GM19351 (cell line): ENCODE results near the gene ACOX2.
"Not testable (repeated sequence)": the region's sequence is repeated elsewhere in the genome, so short reads cannot be mapped to it uniquely, and the experiment has no call there.

ENCODE experiments used
- ATAC-seq: cut with Tn5 transposase; IDR thresholded peaks from one replicate; pipeline ENCODE4 v1.9.1; 2021; ENCODE audit warnings: mild to moderate bottlenecking, moderate library complexity; ENCODE audit not compliant: unreplicated experiment

The ACOX2 gene

DNA sequence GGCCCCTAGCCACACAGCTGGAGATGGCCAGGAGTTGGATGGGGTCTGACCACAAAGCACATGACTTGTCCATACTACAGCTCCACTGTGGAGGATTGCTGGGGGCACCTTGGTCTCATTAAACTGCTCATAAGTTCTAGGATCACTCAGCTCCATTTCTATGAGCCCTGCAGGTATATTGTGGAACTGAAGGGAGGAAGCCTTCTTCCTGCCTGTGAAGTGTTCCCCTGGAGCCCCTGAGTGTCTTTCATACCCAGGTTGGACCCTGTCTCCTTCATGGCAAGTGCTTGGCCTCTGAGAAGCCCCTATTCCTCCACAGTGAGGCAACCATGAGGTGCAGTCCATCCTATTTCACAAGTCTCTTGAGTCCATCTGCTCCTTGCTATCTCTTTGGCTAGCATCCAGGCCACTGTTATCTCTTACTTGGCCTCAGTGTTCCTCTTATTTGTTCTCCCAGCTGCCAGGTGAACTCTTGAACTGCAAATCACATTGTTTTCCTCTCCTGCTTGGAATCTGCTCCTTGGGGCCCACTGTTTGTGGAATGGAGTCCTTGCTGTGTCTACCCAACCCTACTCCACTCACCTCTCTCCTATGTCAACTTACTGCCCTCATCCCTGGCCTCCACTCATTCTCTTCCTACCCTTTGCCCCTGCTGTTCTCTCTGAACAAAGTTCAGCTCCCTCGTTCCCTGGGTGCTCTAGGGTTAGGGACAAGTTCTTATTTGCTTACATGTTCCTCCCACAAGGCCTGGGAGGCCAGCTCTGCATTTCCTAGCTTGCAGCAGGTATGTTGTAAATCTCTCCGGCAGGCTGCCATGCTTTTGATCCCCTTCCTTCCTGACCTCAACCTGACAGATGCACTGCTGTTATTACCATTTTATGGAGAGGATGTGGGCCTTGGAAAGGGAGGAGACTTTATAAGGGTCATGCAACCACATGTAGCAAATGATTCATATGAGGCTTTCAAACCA is 1.2 kb downstream of the ACOX2 start:
- ATAC-seq: no peak

DNA sequence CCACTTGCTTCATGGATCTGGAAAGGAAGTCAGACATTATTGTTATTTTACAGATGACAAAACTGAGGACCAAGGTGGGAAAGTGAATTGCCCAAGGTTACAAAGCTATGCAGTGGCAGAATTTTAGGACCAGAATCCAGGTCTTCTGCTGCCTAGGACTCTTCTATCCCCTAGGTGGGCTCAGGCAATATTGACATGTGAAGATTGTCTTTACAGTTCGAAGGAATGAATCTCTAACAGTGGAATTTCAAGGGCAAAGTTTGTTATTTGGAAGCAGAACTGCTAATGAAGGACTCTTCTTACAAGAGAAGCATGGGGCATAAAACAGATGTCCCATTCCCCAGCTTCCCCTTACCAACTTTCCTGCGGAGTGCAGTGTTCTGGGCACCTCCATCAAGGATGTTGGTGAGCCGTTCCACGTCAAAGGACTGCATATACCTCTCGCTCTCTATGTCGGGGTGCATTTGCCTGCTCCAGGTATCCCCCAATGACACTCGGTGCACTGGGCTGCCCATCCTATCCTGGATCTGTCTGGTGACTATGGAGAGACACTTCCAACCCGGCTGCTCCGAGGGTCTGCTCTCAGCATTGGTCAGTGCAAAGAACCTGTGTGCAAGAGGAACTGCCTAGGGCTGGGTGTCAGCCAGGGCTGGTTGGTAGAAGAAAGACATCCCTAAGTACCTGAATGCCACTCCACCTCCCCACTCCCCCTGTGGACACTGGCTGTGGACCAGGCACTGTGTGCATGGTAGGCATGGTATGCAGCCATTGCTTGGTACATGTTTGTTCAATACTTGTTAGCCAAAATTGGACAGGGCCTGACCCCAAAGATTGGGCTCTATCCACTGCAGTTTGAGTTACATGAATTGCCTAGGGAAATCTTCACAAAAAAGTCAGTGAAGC is 2.1 kb downstream of the ACOX2 start:
- ATAC-seq: no peak

DNA sequence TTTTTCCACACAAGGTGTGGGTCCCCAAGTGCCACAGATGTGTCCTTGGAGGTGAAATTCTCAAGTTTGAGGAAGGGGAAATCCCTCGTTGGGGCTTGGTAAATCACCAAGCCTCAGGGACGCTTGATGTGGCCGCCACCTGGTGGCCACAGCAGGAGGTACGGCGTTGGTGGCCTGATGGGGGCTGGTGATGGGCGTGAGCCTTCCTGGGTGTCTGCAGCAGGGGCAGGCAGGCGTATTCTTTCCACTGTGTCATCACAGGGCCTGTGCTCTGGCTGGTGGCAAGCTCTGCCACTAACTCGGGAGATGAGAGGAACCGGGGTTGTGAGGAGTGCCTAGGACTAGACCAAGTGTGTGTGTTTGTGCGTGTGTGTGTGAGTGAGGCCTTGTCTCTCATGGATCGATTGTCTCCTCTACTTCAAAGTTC is 4.2 kb downstream of the ACOX2 start:
- peak; percentile 96 for ATAC-seq

- no peak for ATAC-seq
Measured at GRCh38 chr3:58531956-58532355, 5.0 kb downstream of the ACOX2 start.

GRCh38 chr3:58531555-58531954 is 5.4 kb downstream of the ACOX2 start:
- ATAC-seq: no peak

DNA sequence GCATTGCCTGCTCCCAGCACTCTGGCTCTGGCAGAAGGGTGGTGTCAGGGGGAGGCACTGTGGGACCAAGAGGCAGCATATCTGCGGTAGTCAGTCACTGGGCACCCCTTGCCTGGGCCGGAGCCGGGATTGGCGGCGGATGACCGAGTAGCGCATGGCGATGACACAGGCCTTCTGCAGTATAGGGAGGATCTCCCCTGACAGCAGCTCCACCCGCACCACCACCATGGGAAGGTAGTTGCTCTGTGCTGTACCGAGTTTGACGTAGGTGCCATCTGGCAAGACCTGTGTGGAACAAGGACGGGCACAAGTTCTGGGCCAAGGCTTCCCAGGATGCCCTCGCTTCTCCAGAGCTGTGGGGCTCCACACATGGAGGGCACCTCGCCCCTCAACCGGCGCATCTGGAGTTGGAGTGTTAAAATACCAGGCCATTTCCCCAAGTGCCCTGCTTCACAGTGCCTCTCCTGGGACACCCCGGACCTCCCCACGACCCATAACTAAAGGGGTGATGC is 6.6 kb downstream of the ACOX2 start:
- ATAC-seq: no peak

GRCh38 chr3:58529516-58530353 is 7.3 kb downstream of the ACOX2 start:
- no peak for ATAC-seq

- ATAC-seq: no peak
Measured at GRCh38 chr3:58528629-58529028, 8.4 kb downstream of the ACOX2 start.

- not testable (repeated sequence) for ATAC-seq
Measured at GRCh38 chr3:58527440-58527839, 9.6 kb downstream of the ACOX2 start.

DNA sequence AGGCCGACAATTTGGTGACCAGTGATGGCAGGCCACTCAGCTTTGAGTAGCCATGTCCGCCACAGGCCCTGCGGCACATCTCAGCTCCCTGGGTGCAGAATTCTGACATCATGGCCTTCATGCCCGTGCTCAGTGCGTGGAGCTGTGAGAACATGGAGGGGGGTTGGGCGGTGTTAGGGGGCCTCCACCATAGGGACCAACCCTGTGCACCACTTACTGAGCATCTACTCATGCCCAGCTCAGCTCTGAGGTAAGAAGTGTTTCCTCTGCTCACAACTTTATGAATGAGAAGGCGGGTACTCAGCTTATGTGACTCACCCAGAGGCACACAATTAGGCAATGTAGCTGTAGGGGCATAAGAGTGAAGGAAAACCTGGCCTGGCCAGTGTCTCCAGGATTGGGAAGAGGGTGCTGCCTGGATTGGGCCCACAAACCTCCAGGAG is 10.5 kb downstream of the ACOX2 start:
- no peak for ATAC-seq

- no peak for ATAC-seq
Measured at GRCh38 chr3:58524326-58524888, 12.6 kb downstream of the ACOX2 start.

GRCh38 chr3:58522759-58523425 is 14.1 kb downstream of the ACOX2 start:
- ATAC-seq: no peak

DNA sequence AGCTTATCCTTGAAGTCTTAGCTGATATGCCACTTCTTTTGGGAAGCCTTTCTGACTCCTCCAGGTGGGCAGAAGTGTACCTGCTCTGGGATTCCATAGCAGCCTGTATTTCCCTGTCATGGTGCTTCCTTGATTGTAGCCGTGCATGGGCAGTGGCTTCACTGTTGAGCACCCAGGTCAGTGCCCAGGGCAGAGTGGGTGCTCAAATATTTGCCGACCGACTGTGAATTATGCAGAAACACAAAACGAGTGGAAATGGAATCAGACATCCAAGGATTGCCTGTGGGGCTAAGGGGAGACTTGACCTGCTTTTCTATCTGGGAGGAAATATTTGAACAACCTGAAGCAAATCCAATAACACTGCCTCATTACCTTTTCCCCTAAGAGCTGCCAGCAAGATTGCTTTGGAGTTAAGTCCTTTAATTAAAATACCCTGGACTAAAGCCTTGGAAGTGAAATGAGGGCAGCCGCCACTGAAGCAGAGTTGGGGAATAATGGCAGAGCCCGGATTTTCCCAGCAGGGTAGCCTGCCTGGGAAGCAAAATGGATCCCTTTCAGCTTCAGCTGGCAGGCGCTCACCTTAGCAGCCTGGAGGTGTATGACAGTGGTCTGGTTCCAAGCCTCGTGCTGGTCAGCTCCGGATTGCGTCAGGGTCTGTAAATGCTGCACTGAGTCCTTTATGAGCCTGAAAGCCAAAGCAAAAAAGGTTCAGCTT is 14.9 kb downstream of the ACOX2 start:
- ATAC-seq: no peak

GRCh38 chr3:58521336-58521670 is 15.7 kb downstream of the ACOX2 start:
- ATAC-seq: no peak

DNA sequence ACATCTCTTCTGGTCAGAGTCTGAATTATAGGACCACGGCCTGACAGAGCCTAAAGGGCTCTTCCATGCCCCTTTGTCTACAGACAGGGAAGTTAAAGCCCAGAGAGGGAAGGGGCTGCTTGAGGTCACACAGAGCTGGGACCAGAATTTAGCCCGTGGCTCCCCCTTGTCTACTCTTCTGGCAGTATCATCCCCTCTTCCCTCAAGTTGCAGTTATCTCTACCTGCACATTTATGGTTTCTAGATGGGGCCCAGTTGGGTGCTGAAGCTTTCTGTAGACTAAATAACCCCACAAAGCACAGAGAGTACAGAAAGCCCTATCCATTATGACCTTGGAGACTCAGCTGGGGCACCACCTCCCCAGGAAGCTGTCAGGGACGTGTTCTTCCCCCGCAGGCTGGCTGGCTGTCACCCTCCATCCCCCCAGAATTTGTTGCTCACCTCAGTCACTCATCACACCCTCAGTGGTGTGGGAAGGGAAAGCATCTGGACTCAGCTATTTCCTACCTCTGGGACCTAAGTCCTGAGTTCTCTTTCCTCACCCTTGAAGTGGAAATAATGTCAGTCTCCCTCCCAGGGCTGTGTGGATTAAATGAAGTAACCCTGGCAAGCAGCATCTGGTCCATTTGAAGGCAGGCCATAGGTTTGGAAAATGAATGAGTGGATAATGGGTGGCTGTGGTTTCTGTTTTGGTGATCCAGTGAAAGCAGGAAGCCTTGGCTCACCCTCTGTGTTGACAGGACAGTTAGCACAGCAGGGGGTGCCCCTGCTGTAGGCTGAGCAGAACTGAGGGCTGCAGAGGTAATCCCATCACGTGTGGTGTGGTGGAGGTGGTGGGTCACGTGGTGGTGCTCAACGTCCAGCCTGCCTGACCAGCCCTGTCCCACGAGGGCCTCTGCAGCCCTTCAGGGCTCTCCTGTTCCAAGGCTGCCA is 16.3 kb downstream of the ACOX2 start:
- no peak for ATAC-seq

- ATAC-seq: no peak
Measured at GRCh38 chr3:58519668-58520402, 17.2 kb downstream of the ACOX2 start.

DNA sequence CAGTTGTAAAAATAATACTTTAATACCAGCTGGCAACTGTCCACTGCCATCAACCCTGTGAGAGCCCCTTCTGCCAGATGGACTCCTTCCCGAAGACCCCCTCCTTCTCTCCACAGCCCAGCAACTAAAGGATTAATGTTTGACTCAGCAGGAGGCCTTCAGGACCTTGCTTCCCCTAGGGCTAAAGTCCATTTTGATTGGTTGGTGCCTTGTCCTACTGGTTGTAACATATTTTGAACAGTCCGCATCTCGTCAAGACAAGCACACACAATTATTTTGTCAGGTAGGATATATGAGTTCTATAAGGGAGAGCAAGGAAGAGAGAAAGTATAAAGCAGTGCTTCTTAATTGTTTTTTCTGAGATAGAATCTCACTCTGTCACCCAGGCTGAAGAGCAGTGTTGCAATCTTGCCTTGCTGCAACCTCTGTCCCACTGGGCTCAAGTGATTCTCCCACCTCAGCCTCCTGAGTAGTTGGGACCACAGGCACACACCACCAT is 18.6 kb downstream of the ACOX2 start:
- no peak for ATAC-seq
